Measurements from ENCODE around the gene RAD52.

The RAD52 gene

DNA sequence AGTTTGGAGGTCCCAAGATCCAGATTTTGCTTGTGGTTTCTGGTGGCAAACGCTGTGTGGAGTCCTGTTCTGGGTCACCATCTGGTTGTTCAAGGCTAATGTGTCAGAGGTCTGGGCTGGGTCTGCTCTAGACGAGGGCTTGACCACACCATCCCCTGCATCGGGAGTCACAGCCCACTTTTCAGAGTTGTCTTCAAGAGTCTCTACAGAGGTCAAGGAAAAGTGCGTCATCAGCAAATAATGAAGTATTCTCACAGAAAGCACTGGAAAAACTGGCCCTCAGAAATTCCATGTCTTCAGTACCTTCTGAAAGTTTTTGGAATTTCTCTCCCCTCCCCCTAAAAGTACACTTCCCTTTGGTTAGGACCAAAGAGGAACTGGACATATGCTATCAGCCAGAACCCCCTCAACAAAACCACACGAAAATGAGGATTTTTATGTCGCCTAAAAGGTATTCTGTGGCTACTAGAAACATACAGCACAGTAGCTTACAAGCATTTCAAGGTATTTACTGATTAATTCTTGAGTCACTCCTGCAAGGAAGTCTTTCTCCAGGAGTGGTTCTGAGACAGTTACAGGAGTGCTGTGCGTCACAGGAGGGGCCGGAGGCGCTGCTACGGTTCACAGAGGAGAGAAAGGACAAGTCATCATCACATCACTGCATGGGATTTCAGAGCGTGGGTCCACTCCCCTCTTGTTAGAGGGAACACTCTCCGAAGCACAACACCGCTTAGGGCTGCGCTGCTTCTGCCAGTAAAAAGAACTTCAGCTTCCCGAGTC lies 35.4 kb downstream of the RAD52 start:
- DNase-seq (ENCODE audit: low read depth): no peak

DNA sequence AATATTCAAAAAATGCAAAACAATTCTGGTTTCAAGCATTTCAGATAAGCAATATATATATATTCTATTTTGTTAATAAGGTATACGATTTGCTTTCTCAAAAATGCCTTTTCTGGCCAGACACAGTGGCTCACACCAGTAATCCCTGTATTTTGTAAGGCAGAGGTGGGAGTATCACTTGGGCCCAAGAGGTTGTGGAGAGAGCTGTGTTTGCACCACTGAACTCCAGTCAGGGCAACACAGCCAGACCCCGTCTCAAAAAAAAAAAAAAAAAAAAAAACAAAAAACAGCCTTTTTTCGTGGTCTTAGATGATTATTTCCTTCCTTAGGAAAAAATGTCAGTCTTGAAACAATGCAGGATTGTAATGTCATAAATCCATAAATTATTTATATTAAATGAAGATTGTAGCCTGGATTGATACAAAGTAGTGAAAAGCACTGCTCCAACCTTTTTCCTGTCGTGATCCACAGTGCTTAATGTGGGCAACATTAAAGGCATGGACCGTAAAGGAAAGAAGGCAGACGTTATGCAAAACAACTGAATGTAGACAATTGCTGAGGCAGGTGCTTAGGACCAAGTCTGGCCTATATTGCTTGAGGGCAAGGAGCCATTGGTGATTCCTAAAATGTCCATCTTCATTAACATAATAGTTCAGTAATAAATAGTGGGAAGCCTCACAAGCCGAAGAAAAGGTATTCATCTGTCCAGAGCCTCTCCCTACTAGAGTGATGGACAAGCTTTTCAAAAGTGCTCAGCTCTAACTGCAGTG lies 36.8 kb downstream of the RAD52 start:
- DNase-seq (ENCODE audit: low read depth): no peak

DNA sequence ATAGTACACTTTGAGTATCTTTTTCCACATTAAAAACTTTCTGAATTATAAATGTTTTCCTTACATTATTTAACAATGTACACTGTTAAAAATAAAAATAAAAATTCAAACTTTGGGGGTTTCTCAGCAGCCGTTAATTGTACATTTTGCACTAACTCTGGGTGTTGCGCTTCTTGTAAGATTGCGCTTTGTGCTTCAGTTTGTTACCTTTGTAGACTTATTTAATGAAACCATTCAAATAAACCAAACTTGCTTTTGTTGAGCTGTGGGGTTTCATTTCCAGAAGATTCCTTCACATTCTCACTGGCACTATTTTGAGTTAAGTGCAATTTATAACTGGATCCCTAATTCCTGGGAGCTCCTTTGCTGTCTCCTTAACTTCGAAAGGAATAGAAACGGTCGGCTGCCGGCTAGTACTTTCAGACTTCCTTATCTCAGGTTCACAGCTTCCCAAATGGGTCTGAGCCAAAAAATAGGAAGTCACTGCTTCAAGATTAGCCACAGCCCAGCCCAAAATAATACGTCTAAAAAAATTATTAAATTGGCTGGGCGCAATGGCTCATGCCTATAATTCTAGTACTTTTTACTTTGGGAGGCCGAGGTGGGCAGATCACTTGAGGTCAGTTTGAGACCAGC lies 38.2 kb downstream of the RAD52 start:
- no peak for DNase-seq (ENCODE audit: low read depth)

DNA sequence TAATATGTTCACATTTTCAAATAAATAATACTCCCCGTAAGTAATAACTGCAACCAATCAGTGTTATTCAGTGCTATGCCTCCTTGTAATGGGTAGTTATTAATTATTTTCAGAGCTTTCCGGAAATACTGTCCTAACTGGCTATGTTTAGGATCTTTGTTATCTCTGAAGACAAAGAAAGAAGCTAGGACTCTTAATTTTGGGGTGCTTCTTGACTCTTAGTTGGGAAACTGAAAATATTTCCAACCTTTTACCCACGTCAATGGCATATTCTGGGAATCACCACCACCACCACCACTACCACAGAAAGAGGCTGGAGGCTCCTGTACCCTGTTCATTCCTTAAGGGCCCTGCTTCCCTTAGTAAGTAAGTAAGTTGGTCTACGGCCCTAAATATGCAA lies 39.1 kb downstream of the RAD52 start:
- DNase-seq (ENCODE audit: low read depth): no peak

DNA sequence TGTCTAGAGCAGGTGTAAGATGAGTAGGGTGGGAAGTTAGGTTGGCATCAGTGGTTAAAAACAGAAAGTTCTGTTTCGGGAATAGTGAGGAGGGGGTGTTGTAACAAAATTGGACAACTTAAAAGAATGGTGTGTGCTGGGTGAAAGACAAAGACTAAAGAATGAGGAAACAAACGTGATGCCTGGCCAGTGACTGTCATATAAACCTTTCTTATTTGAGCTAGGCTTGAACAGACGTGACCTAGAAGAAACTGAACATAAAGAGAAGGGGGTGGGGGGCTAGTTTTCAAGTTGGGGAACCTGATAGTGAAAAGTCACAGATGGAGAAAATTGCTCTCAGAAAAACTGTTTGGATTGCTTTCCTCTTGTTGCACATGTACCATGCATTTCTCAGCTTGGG lies 39.6 kb downstream of the RAD52 start:
- no peak for DNase-seq (ENCODE audit: low read depth)

DNA sequence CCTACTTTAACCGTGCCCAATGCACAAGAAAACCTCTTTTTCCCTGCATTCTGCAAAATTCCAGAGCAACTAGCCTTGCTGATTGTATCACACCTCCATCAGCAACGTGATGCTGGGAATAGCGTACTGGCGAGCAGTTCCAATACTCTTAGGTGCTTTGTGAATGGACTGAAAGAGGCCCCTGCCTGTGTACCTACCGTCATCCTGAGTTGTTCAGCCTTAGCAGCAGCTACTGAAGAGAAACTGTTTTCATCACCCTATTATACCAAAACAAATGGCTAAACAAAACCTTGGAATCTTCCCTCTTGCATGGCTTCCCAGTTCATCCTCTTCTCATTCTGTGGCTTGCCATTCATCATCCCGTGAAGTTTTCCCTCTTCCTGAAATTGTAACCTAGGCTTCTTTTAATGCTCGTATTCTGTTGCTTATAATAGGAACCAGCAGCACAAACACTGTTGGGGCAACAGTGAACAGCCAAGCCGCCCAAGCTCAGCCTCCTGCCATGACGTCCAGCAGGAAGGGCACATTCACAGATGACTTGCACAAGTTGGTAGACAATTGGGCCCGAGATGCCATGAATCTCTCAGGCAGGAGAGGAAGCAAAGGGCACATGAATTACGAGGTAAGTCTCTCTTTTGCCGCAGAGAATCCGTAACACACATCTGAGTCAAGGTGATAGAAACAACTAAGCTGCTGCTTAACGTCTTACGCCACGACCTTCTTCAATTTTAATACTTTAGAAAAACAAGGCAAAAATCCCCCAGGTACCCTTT lies 41.9 kb downstream of the RAD52 start:
- DNase-seq (ENCODE audit: low read depth): no peak

DNA sequence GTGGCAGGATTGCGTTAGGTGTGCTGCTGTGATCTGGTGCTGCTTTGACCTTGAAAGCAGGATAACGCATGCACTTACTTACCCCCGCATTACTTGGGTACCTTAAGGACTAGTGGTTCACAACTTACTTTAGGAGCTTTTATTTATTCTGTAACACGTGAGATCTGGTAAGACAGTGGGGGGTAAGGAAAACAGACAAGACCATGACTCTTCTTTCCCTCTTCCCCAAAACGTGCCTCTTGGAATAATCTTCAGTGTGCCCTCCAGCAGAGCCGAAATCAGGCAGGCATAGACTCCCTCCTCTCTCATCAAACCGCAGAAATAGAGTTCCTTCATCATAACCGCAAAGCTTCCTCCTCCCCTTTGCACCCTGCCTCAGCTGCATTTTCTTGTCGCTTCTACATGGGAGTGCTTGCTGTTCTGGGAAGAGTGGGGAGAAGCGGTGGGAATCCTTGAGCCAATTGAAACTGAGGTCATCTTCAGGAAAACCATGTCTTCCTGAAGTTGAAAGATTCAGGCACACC lies 43.4 kb downstream of the RAD52 start:
- no peak for DNase-seq (ENCODE audit: low read depth)

DNA sequence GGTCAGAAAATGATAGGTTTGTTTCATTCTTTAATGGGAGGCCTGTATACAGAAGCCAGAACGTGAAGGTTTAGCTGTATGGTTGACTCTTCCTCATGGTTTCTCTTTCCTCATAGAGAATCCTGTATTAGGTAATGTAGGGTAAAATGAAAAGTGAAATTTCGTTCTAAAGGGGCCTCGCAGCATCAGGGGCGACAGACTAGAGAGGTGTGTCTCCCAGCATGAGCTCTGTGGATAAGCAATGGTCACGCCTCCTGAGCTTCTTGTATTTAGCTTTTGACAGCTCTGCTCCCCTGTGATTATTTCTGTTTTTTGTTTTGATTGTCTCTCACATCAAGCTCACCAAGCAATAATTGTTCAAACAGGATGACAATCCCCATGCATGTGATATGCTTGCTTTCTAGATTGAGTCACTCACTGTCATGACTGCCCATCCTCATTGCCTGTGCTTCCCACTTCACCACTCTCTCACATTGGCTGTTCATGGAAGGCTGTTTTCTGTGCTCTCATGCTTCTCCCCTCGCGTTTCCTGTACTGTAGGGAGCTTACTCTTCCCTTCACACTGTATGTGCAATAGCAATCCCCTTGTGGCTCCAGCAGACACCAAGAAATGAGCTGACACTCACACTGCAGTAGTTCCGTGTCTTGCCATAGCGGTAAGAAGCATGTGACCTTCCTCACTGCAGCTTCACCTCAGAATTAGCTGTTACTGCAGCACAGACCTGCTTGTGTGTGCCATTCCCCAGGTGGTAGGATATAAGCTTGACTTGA lies 44.0 kb downstream of the RAD52 start:
- no peak for DNase-seq (ENCODE audit: low read depth)

DNA sequence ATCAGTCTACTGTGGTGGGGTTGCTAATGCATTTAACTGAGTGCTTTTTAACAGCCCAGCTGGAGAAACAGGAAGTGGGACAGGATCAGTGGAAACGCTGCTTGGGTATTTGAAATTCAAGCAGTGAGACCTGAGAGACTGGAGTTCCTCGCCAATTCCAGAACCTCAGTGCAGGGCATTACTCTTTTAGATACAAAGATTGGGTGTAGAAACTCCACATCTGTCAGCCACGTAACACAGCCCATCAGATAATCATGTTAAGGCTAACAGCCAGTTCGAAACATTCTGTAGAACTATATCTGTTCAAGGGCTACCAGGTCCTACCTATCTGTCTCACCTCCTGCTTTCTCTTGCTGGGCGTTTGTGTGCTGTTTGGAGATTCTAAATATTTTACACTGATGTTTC lies 45.5 kb downstream of the RAD52 start:
- DNase-seq (ENCODE audit: low read depth): no peak

DNA sequence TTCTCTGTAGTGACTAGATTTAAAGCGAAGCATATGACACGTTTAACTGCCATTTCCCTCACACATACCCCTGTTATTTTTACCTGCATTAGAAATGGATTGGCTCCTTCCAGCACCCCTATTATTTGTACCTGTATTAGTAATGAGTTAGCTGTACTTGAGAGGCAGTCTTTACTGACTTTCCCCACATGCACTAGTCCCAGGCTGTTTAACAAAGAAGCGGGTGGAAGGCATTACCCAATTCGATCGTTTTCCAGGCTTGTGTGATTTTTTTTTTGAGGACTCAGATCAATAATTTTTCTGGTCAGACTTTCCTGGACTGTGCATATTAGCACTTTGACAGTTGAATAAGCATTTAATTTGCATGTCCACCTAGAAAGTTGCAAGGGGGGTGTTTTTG lies 46.4 kb downstream of the RAD52 start:
- DNase-seq (ENCODE audit: low read depth): no peak

DNA sequence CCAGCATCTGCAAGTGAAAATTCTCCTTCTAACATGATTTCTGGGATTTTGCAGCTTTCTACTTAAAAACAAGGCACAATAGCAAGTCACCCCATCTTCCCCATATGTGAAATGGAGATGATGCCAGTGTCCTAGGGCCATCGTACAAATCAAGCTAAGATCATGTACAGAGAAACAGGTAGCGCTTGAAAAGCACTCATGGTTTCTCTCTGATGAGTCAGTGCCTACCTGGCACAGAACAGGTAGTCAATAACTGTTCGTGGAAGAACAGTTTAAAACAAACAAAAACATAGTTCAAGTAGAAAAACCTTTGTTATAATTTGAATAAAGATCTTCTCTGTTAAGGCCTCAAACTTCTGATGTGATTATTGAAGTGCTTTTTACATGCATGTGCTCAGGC lies 46.9 kb downstream of the RAD52 start:
- no peak for DNase-seq (ENCODE audit: low read depth)

DNA sequence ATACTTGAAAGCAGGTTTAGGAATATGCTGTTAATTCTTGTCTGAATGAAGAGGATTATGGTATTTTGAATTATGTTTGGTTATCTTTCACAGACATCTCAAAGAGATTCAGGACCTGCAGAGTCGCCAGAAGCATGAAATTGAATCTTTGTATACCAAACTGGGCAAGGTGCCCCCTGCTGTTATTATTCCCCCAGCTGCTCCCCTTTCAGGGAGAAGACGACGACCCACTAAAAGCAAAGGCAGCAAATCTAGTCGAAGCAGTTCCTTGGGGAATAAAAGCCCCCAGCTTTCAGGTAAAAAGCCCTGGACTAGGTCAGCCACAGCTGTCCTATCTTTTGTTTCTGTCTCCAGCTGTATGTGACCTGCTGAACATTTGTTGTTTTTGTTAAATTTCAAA lies 52.1 kb downstream of the RAD52 start:
- no peak for DNase-seq (ENCODE audit: low read depth)

DNA sequence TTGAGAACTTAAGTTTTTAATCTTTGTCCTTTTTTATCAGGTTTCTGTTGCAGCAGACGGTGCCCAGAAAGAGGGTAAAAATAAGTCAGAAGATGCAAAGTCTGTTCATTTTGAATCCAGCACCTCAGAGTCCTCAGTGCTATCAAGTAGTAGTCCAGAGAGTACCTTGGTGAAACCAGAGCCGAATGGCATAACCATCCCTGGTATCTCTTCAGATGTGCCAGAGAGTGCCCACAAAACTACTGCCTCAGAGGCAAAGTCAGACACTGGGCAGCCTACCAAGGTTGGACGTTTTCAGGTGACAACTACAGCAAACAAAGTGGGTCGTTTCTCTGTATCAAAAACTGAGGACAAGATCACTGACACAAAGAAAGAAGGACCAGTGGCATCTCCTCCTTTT lies 53.5 kb downstream of the RAD52 start:
- no peak for DNase-seq (ENCODE audit: low read depth)

DNA sequence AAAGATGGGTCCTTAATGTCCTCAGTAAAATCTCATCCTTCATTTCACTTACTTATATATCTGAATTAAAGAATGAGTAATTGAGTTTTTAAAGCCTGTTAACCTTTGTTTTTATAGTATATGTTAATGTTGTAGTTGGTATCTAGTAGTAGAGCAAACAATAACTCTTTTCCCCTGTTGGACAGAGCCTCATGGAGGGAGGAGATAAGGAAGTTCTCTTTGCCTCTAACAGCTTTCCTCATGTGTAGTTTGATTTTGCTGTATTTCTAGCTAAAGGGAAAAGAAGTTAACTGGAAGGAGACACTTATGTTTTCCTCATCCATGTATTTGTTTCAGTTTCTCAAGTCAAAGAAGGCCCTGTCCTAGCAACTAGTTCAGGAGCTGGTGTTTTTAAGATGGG lies 55.3 kb downstream of the RAD52 start:
- no peak for DNase-seq (ENCODE audit: low read depth)

DNA sequence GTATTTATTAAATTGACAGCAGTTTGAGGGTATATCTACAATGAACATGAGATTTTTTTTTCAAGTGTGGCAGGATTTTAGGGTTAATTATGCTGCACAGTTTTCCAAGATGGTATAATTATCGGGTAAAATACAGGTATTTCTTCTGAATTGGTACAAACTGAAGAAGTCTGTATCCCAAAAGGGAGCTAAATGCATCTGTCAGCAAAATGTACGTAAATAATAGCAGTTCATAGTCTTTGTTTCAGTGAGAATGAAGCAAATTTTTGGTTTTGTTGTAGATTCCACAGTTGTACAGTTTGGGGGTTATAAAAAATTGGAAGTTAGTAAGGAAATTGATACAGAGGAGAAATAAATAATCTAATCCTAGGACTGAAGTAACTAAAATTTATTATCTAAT lies 63.3 kb downstream of the RAD52 start:
- no peak for DNase-seq (ENCODE audit: low read depth)

DNA sequence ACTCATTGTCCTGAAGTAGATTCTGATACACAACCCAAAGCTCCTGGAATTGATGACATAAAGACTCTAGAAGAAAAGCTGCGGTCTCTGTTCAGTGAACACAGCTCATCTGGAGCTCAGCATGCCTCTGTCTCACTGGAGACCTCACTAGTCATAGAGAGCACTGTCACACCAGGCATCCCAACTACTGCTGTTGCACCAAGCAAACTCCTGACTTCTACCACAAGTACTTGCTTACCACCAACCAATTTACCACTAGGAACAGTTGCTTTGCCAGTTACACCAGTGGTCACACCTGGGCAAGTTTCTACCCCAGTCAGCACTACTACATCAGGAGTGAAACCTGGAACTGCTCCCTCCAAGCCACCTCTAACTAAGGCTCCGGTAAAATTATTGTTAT lies 63.8 kb downstream of the RAD52 start:
- DNase-seq (ENCODE audit: low read depth): no peak

DNA sequence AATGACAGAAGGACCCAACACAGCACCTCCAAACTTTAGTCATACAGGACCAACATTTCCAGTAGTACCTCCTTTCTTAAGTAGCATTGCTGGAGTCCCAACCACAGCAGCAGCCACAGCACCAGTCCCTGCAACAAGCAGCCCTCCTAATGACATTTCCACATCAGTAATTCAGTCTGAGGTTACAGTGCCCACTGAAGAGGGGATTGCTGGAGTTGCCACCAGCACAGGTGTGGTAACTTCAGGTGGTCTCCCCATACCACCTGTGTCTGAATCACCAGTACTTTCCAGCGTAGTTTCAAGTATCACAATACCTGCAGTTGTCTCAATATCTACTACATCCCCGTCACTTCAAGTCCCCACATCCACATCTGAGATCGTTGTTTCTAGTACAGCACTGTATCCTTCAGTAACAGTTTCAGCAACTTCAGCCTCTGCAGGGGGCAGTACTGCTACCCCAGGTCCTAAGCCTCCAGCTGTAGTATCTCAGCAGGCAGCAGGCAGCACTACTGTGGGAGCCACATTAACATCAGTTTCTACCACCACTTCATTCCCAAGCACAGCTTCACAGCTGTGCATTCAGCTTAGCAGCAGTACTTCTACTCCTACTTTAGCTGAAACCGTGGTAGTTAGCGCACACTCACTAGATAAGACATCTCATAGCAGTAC lies 64.6 kb downstream of the RAD52 start:
- DNase-seq (ENCODE audit: low read depth): no peak

DNA sequence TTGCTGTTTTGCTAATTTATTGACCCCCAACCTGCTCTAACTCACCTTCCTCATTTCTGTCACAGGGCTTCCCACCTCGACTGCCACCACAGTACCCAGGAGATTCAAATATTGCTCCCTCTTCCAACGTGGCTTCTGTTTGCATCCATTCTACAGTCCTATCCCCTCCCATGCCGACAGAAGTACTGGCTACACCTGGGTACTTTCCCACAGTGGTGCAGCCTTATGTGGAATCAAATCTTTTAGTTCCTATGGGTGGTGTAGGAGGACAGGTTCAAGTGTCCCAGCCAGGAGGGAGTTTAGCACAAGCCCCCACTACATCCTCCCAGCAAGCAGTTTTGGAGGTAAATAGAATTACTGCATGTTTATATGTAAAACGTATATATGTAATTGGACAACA lies 68.8 kb downstream of the RAD52 start:
- DNase-seq (ENCODE audit: low read depth): no peak

DNA sequence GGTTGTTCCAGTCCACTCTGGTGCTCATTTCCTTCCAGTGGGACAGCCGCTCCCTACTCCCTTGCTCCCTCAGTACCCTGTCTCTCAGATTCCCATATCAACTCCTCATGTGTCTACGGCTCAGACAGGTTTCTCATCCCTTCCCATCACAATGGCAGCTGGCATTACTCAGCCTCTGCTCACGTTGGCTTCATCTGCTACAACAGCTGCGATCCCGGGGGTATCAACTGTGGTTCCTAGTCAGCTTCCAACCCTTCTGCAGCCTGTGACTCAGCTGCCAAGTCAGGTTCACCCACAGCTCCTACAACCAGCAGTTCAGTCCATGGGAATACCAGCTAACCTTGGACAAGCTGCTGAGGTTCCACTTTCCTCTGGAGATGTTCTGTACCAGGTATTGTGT lies 69.9 kb downstream of the RAD52 start:
- no peak for DNase-seq (ENCODE audit: low read depth)

DNA sequence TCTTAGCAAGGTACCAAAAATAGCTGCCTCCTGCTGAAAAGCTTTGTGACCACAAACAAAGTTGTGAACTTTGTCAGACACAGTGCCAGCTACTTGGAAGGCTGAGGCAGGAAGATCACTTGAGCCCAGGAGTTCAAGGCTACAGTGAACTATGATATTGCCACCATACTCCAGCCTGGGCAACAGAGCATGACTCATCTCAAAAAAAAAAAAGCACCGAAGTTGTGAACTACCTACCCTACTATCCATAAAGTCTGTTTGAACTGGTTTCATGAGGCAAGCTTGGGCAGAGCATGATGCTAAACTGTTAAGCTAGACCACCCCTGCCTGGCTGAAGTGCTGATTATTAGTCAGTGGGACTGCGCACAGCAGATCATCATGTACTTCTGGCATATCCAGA lies 75.5 kb downstream of the RAD52 start:
- DNase-seq (ENCODE audit: low read depth): no peak

DNA sequence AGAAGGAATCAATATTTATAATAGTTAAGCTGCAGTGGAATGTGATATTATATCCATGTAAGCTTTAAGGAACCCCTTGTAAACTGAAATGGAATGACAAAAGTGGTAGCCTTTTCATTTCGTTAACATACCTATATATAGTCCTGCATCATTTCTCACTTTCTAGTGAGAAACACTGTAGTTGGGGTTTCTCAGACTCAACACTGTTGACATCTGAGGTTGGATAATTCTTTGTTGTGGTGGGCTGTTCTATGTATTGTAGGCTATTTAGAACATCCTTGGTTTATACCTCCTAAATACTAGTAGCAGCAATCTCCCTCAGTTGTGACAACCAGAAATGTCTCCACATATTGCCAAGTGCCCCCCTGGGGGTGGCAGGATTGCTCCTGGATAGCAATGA lies 79.1 kb downstream of the RAD52 start:
- no peak for DNase-seq (ENCODE audit: low read depth)
